Tibial nerve (tissue), 4 donors: ENCODE results near the gene AVL9.

Experiments used
- EP300 ChIP-seq, 2 donors: sonication (generic); formaldehyde crosslinking; IDR thresholded peaks; one replicate each; pipeline ENCODE4 v1.6.1; 2017; ENCODE audit warnings: antibody characterized with exemption in 2 of 2, mild to moderate bottlenecking in 1 of 2
- POLR2A ChIP-seq, 2 donors: fragments of 450-650 bp; IDR thresholded peaks; one replicate each; pipeline ENCODE4 v1.6.1; 2017; ENCODE audit warnings: antibody characterized with exemption in 2 of 2, mild to moderate bottlenecking in 2 of 2, moderate library complexity in 2 of 2
- TF ChIP-seq, protein P1 (sequence below), 5 experiments: fragments of 200-600 bp in 3 of 5; fragments of 450-650 bp in 2 of 5; sonication (generic) in 3 of 5; IDR thresholded peaks; one replicate each; pipeline ENCODE4 v1.5.1; 2016 to 2019; ENCODE audit warnings: antibody characterized with exemption in 5 of 5, mild to moderate bottlenecking in 3 of 5, moderate library complexity in 2 of 5

DNA sequence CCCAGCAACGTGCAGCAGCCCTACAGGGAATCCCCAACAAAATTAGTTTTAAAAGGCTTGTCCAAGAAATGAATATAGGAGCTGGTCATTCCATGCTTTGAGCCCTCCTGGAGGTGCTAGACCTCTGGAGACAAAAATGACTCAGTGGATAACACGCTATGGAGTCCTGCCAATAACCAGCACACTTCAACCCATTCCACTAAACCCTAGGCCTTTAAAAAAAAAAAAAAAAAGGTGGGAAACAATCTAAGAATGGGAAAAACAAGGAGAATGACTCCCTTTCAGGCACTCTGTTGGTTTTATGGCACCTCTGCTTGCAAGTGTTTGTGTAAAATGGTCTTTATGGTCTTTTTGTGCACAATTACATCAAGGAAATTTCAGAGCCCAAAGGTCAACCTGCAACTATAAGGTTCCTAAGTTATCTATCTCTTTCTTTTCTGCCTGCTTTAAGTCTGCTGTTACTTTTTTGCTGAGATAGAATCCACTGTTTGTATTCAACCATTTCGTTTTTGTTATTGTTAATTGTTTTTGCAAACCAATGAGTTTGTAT is 21.3 kb downstream of the AVL9 start:
- no peak for TF ChIP-seq POLR2A (IDR thresholded peaks at IDR 0.05)
- no peak for TF ChIP-seq EP300 (IDR thresholded peaks at IDR 0.05)
- TF ChIP-seq, protein P1, sequence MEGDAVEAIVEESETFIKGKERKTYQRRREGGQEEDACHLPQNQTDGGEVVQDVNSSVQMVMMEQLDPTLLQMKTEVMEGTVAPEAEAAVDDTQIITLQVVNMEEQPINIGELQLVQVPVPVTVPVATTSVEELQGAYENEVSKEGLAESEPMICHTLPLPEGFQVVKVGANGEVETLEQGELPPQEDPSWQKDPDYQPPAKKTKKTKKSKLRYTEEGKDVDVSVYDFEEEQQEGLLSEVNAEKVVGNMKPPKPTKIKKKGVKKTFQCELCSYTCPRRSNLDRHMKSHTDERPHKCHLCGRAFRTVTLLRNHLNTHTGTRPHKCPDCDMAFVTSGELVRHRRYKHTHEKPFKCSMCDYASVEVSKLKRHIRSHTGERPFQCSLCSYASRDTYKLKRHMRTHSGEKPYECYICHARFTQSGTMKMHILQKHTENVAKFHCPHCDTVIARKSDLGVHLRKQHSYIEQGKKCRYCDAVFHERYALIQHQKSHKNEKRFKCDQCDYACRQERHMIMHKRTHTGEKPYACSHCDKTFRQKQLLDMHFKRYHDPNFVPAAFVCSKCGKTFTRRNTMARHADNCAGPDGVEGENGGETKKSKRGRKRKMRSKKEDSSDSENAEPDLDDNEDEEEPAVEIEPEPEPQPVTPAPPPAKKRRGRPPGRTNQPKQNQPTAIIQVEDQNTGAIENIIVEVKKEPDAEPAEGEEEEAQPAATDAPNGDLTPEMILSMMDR (IDR thresholded peaks at IDR 0.05): no peak
